ENCODE results near the gene MYG1. TPM values are rescaled to one million over a fixed set of nuclear protein-coding genes. Genes with fewer than 3 reads are reported as not detected.

The MYG1 gene
- total and polyA plus RNA-seq, 2 donors (not counting 3 experiments of a cell fraction or from before 2014, with no cell fraction given) = 65.5 to 65.8 TPM

- dilution Hi-C loops (cut with MboI; ENCODE audit: extremely low pct_ligation_motif_present, low sequenced_read_pairs) = no loop called here
- H3K4me3 ChIP-seq (replicated peaks in 1 of 3; ENCODE audit: insufficient read depth in 1 of 3, low read depth in 1 of 3, low read length in 3 of 3) = no peak overlapping the region
Observed at GRCh38 chr12:53313996-53314395, 14.5 kb downstream of the MYG1 start.

More at GRCh38 chr12:53313996-53314395, 14.5 kb downstream of the MYG1 start:
- intact Hi-C loops (cut with micrococcal nuclease) = no loop called here
- FAIRE-seq (no peak), DNase-seq (ENCODE audit: low read depth, low spot score) (no peak)
- Histone ChIP-seq H3K9ac (replicated peaks; ENCODE audit: extremely low read depth, insufficient read depth, low read length) (no peak overlapping the region), H3K4me2 (ENCODE audit: insufficient read depth, low read length) (no peak overlapping the region), H3K27me3 (ENCODE audit: control insufficient read depth in 2 of 2, insufficient read depth in 2 of 2, low read length in 2 of 2) (no peaks in the 10 kb centered on the region), H3K9me3 (replicated peaks; ENCODE audit: control insufficient read depth, insufficient read depth, low read length) (no peaks in the 10 kb centered on the region), H3K27ac (ENCODE audit: insufficient read depth, low read depth, low read length) (no peak overlapping the region), H2AFZ (ENCODE audit: low read depth, low read length) (no peak overlapping the region), H3K79me2 (ENCODE audit: control insufficient read depth, insufficient read depth, low read length) (no peaks in the 10 kb centered on the region), H3K9me1 (replicated peaks; ENCODE audit: control insufficient read depth, extremely low read depth, insufficient read depth, low read length) (no peaks in the 10 kb centered on the region), H3K36me3 (ENCODE audit: control insufficient read depth in 2 of 2, extremely low read depth in 1 of 2, insufficient read depth in 2 of 2, low read length in 2 of 2) (peaks cover 9 to 20% of the 10 kb centered on the region in 2 experiments), H3K4me1 (ENCODE audit: control insufficient read depth, extremely low read depth, insufficient read depth, low read length) (no peaks in the 10 kb centered on the region), H4K20me1 (replicated peaks; ENCODE audit: control insufficient read depth, extremely low read depth, insufficient read depth, low read length) (no peaks in the 10 kb centered on the region)
- ChIA-PET CTCF (no interaction called here), POLR2A (no interaction called here)
- BruUV-seq (replicated peaks) = no TSS peak
- TF ChIP-seq MAX (IDR thresholded peaks at IDR 0.05; ENCODE audit: insufficient read depth, insufficient read length) = no peak
- no peak for TF ChIP-seq POLR2AphosphoS5 (IDR thresholded peaks at IDR 0.05; ENCODE audit: insufficient read depth, low read depth, low read length)
- no peak for TF ChIP-seq CTCF (IDR thresholded peaks at IDR 0.05; ENCODE audit: extremely low read depth in 1 of 2, insufficient read depth in 1 of 2, low read depth in 1 of 2, low read length in 2 of 2)
- TF ChIP-seq GATA2 (IDR thresholded peaks at IDR 0.05; ENCODE audit: insufficient read depth, insufficient read length, low read depth, low read length) = no peak
- TF ChIP-seq POLR2A (IDR thresholded peaks at IDR 0.05; ENCODE audit: low read depth, low read length) = no peak
- TF ChIP-seq JUN (IDR thresholded peaks at IDR 0.05; ENCODE audit: borderline replicate concordance, insufficient read depth, insufficient read length, low read depth) = no peak
- no peak for TF ChIP-seq MYC (IDR thresholded peaks at IDR 0.05; ENCODE audit: low read depth, low read length)
- no peak for TF ChIP-seq FOS (IDR thresholded peaks at IDR 0.05; ENCODE audit: borderline replicate concordance, insufficient read depth, low read length)
- TF ChIP-seq EZH2 (IDR thresholded peaks at IDR 0.05; ENCODE audit: borderline replicate concordance, low read depth, low read length, severe bottlenecking) = no peak

Data from endothelial cell of umbilical vein (primary cell).